CD8-positive, alpha-beta memory T cell (primary cell): Measurements from ENCODE around the gene ID3. TPM values are rescaled to one million over a fixed set of nuclear protein-coding genes. Genes with fewer than 3 reads are reported as not detected.

ENCODE experiments used
- CTCF ChIA-PET: fragments of 350-600 bp; sonication (Branson Sonifier 250); formaldehyde crosslinking; loops from one replicate; lab custom pipeline; 2021; ENCODE audit warnings: antibody characterized with exemption; lab: Charles Lee
- POLR2A ChIA-PET: fragments of 350-600 bp; sonication (Branson Sonifier 250); formaldehyde crosslinking; loops from one replicate; lab custom pipeline; 2021; ENCODE audit warnings: antibody characterized with exemption; lab: Charles Lee
- DNase-seq, 5 donors: peaks; one replicate each; pipeline versions ENCODE4 v3.0.0 to v3.0.0-alpha.2; 2020 to 2022; ENCODE audit warnings: mixed read lengths in 1 of 5
- H3K27ac ChIP-seq: one replicate; pipeline ENCODE4 v1.7.0; 2013; ENCODE audit warnings: low read depth, mild to moderate bottlenecking, low read length, moderate library complexity
- H3K27me3 ChIP-seq: 2 replicates; pipeline ENCODE4 v1.7.0; 2013; ENCODE audit warnings: low read length, mild to moderate bottlenecking; ENCODE audit not compliant: insufficient read depth, poor library complexity, severe bottlenecking
- H3K36me3 ChIP-seq: 2 replicates; pipeline ENCODE4 v1.7.0; 2013; ENCODE audit warnings: mild to moderate bottlenecking, low read length, moderate library complexity; ENCODE audit not compliant: insufficient read depth
- H3K4me1 ChIP-seq: 2 replicates; pipeline ENCODE4 v1.7.0; 2013; ENCODE audit warnings: mild to moderate bottlenecking, low read length, moderate library complexity; ENCODE audit not compliant: insufficient read depth
- H3K4me3 ChIP-seq: 2 replicates; pipeline ENCODE4 v1.7.0; 2013; ENCODE audit warnings: mild to moderate bottlenecking, low read length
- H3K9me3 ChIP-seq: 2 replicates; pipeline ENCODE4 v1.7.0; 2013; ENCODE audit warnings: mild to moderate bottlenecking, low read length
- H3K27ac Mint-ChIP-seq, 8 donors: one replicate each; pipeline ENCODE4 v1.8.0; 2020 to 2021; ENCODE audit warnings: mixed read lengths in 8 of 8, mild to moderate bottlenecking in 6 of 8, inconsistent platforms in 3 of 8, moderate library complexity in 3 of 8
- H3K27me3 Mint-ChIP-seq, 2 donors: one replicate each; pipeline ENCODE4 v1.8.0; 2020 to 2021; ENCODE audit warnings: mixed read lengths in 2 of 2, mild to moderate bottlenecking in 1 of 2, moderate library complexity in 1 of 2
- H3K36me3 Mint-ChIP-seq, 3 donors: one replicate each; pipeline ENCODE4 v1.8.0; 2020 to 2021; ENCODE audit warnings: mixed read lengths in 3 of 3, inconsistent platforms in 1 of 3, mild to moderate bottlenecking in 1 of 3
- H3K4me1 Mint-ChIP-seq, 3 donors: one replicate each; pipeline ENCODE4 v1.8.0; 2020 to 2021; ENCODE audit warnings: mixed read lengths in 3 of 3, inconsistent platforms in 1 of 3, mild to moderate bottlenecking in 1 of 3
- H3K4me3 Mint-ChIP-seq, 7 donors: one replicate each; pipeline ENCODE4 v1.8.0; 2020 to 2021; ENCODE audit warnings: mixed read lengths in 7 of 7, mild to moderate bottlenecking in 6 of 7, moderate library complexity in 4 of 7, inconsistent platforms in 2 of 7
- H3K9me3 Mint-ChIP-seq, 5 donors: one replicate each; pipeline ENCODE4 v1.8.0; 2020 to 2022; ENCODE audit warnings: mixed read lengths in 5 of 5, mild to moderate bottlenecking in 3 of 5, moderate library complexity in 2 of 5, inconsistent platforms in 1 of 5
- polyA plus RNA-seq: library from polyadenylated mRNA; unstranded; fragments of 300-500 nt; fragmentation: Illumina TruSeq; gene quantifications from one replicate; pipeline ENCODE4 v1.2.3, GENCODE V29; 2021
- total RNA-seq, 2 experiments: library from RNA; stranded (reverse); gene quantifications; one replicate each; pipeline ENCODE4 v1.2.3, GENCODE V29; 2021

ID3 gene
- total and polyA plus RNA-seq, 3 experiments from 2014 or later, result 4.7 to 19.3 (median 18.4) TPM

- Histone ChIP-seq H3K4me1 (peaks cover 71% of the 10 kb centered on the region), H3K9me3 (no peaks in the 10 kb centered on the region), H3K27me3 (no peaks in the 10 kb centered on the region), H3K27ac (peak within 1 kb of the TSS; percentile 25), H3K36me3 (no peaks in the 10 kb centered on the region), H3K4me3 (peak within 1 kb of the TSS; percentile 49)
- ChIA-PET POLR2A (interaction anchor here (0.5 to 1.2 kb wide), 5 partner anchors 17 to 187 kb away, joined by 3 to 7 read pairs (median 3); partner anchors contain the start of gene HNRNPR), CTCF (interaction anchor here (1.4 to 34.1 kb wide), 6 partner anchors 9 to 106 kb away, joined by 4 to 588 read pairs (median 17); no protein-coding TSS in a partner anchor)
- H3K4me3 Mint-ChIP-seq, result peak within 1 kb of the TSS; percentile 81 to 94 (median 86)
- H3K27ac Mint-ChIP-seq, result peak within 1 kb of the TSS; percentile 80 to 95 (median 87)
- H3K36me3 Mint-ChIP-seq, result no peaks in the 10 kb centered on the region
- peaks cover 70 to 81% (median 75%) of the 10 kb centered on the region in 3 donors for H3K4me1 Mint-ChIP-seq
- DNase-seq, result peak; percentile 75 to 90 (median 78)
- no peaks in the 10 kb centered on the region for H3K9me3 Mint-ChIP-seq
- H3K27me3 Mint-ChIP-seq, result no peaks in the 10 kb centered on the region
Measured at GRCh38 chr1:23530747-23531561, 28.3 kb downstream of the ID3 start, which contains the start of gene E2F2. Gene E2F2 (minus strand): TSS chr1:23531233. CDS start chr1:23530793, 440 bp downstream.

GRCh38 chr1:23530087-23530746 is 29.1 kb downstream of the ID3 start:
- Mint-ChIP-seq H3K9me3 (no peaks in the 10 kb centered on the region), H3K27ac (peak overlapping the region in 7 of 8 donors; percentile 14 to 95 (median 63)), H3K4me1 (peaks cover 77 to 86% (median 83%) of the 10 kb centered on the region in 3 donors), H3K27me3 (no peaks in the 10 kb centered on the region), H3K36me3 (no peaks in the 10 kb centered on the region), H3K4me3 (peak overlapping the region; percentile 74 to 82 (median 80))
- Histone ChIP-seq H3K4me1 (peaks cover 78% of the 10 kb centered on the region), H3K36me3 (no peaks in the 10 kb centered on the region), H3K27me3 (no peaks in the 10 kb centered on the region), H3K9me3 (no peaks in the 10 kb centered on the region), H3K4me3 (peak overlapping the region; percentile 49), H3K27ac (no peak overlapping the region)
- ChIA-PET POLR2A (interaction anchor here (1.2 kb wide), 1 partner anchor 33 kb away, joined by 5 read pairs; no protein-coding TSS in a partner anchor), CTCF (interaction anchor here (2.5 to 34.1 kb wide), 5 partner anchors 9 to 107 kb away, joined by 15 to 588 read pairs (median 20); no protein-coding TSS in a partner anchor)
- no peak for DNase-seq

- peak overlapping the region; percentile 57 for H3K4me3 ChIP-seq
- peak overlapping the region; percentile 48 for H3K27ac ChIP-seq
- no peaks in the 10 kb centered on the region for H3K27me3 ChIP-seq
- Mint-ChIP-seq H3K4me1 (peaks cover 84 to 92% (median 91%) of the 10 kb centered on the region in 3 donors), H3K27ac (peak overlapping the region; percentile 91 to 97 (median 95)), H3K9me3 (no peaks in the 10 kb centered on the region), H3K4me3 (peak overlapping the region; percentile 74 to 89 (median 80)), H3K36me3 (no peaks in the 10 kb centered on the region), H3K27me3 (no peaks in the 10 kb centered on the region)
- no peak for DNase-seq
- H3K36me3 ChIP-seq, result no peaks in the 10 kb centered on the region
- CTCF ChIA-PET, result interaction anchor here (0.9 to 34.1 kb wide), 10 partner anchors 10 to 125 kb away, joined by 3 to 588 read pairs (median 8); no protein-coding TSS in a partner anchor
- POLR2A ChIA-PET, result interaction anchor here (0.5 to 2.0 kb wide), 5 partner anchors 15 to 185 kb away, joined by 4 to 11 read pairs (median 5); partner anchors contain the start of genes ASAP3 and HNRNPR
- H3K4me1 ChIP-seq, result peaks cover 86% of the 10 kb centered on the region
- H3K9me3 ChIP-seq, result no peaks in the 10 kb centered on the region
Measured at GRCh38 chr1:23529146-23530086, 29.9 kb downstream of the ID3 start.

GRCh38 chr1:23528250-23528978 is 30.9 kb downstream of the ID3 start:
- H3K4me1 Mint-ChIP-seq, result peaks cover 84 to 96% (median 92%) of the 10 kb centered on the region in 3 donors
- ChIA-PET CTCF (interaction anchor here (0.6 to 34.1 kb wide), 18 partner anchors 10 to 124 kb away, joined by 3 to 588 read pairs (median 4); partner anchors contain the start of gene ID3), POLR2A (interaction anchor here (0.5 to 2.0 kb wide), 11 partner anchors 11 to 184 kb away, joined by 3 to 11 read pairs (median 5); partner anchors contain the start of genes ASAP3, HNRNPR and RPL11)
- peak overlapping the region; percentile 48 for H3K27ac ChIP-seq
- H3K27me3 ChIP-seq, result no peaks in the 10 kb centered on the region
- H3K9me3 Mint-ChIP-seq, result no peaks in the 10 kb centered on the region
- no peaks in the 10 kb centered on the region for H3K36me3 ChIP-seq
- H3K4me3 ChIP-seq, result peak overlapping the region; percentile 57
- H3K36me3 Mint-ChIP-seq, result no peaks in the 10 kb centered on the region
- H3K9me3 ChIP-seq, result no peaks in the 10 kb centered on the region
- H3K4me1 ChIP-seq, result peaks cover 88% of the 10 kb centered on the region
- DNase-seq, result peak; percentile 47 to 90 (median 70)
- no peaks in the 10 kb centered on the region for H3K27me3 Mint-ChIP-seq
- H3K4me3 Mint-ChIP-seq, result peak overlapping the region; percentile 74 to 89 (median 80)
- peak overlapping the region; percentile 91 to 97 (median 95) for H3K27ac Mint-ChIP-seq

GRCh38 chr1:23527900-23528249 is 31.4 kb downstream of the ID3 start:
- peaks cover 80 to 93% (median 91%) of the 10 kb centered on the region in 3 donors for H3K4me1 Mint-ChIP-seq
- no peaks in the 10 kb centered on the region for H3K27me3 Mint-ChIP-seq
- no peak for DNase-seq
- CTCF ChIA-PET, result interaction anchor here (0.7 to 34.1 kb wide), 16 partner anchors 9 to 123 kb away, joined by 3 to 588 read pairs (median 5); partner anchors contain the start of gene ID3
- Histone ChIP-seq H3K27ac (no peak overlapping the region), H3K4me1 (peaks cover 82% of the 10 kb centered on the region), H3K4me3 (peak overlapping the region; percentile 57), H3K27me3 (no peaks in the 10 kb centered on the region), H3K36me3 (no peaks in the 10 kb centered on the region), H3K9me3 (no peaks in the 10 kb centered on the region)
- H3K4me3 Mint-ChIP-seq, result peak overlapping the region; percentile 74 to 89 (median 80)
- no peaks in the 10 kb centered on the region for H3K9me3 Mint-ChIP-seq
- POLR2A ChIA-PET, result interaction anchor here (0.6 to 2.0 kb wide), 8 partner anchors 12 to 164 kb away, joined by 3 to 11 read pairs (median 6); partner anchors contain the start of genes ASAP3 and RPL11
- peak overlapping the region; percentile 77 to 97 (median 94) for H3K27ac Mint-ChIP-seq
- H3K36me3 Mint-ChIP-seq, result no peaks in the 10 kb centered on the region

- no peak for DNase-seq
- peak overlapping the region; percentile 29 to 97 (median 94) for H3K27ac Mint-ChIP-seq
Measured at GRCh38 chr1:23527366-23527765, 31.9 kb downstream of the ID3 start.

More at GRCh38 chr1:23527366-23527765, 31.9 kb downstream of the ID3 start:
- Mint-ChIP-seq H3K4me1 (peaks cover 76 to 93% (median 93%) of the 10 kb centered on the region in 3 donors), H3K36me3 (no peaks in the 10 kb centered on the region), H3K9me3 (no peaks in the 10 kb centered on the region), H3K4me3 (peak overlapping the region in 5 of 7 donors; percentile 15 to 89 (median 79)), H3K27me3 (no peaks in the 10 kb centered on the region)
- no peaks in the 10 kb centered on the region for H3K36me3 ChIP-seq
- no peaks in the 10 kb centered on the region for H3K9me3 ChIP-seq
- peaks cover 78% of the 10 kb centered on the region for H3K4me1 ChIP-seq
- H3K27me3 ChIP-seq, result no peaks in the 10 kb centered on the region
- ChIA-PET POLR2A (interaction anchor here (1.2 to 2.0 kb wide), 5 partner anchors 13 to 164 kb away, joined by 3 to 11 read pairs (median 6); partner anchors contain the start of genes ASAP3 and RPL11), CTCF (interaction anchor here (0.9 to 34.1 kb wide), 12 partner anchors 11 to 110 kb away, joined by 3 to 588 read pairs (median 8); no protein-coding TSS in a partner anchor)
- H3K27ac ChIP-seq, result no peak overlapping the region
- H3K4me3 ChIP-seq, result no peak overlapping the region
